ENCODE measurements around the gene CALHM3.

The CALHM3 gene

DNA sequence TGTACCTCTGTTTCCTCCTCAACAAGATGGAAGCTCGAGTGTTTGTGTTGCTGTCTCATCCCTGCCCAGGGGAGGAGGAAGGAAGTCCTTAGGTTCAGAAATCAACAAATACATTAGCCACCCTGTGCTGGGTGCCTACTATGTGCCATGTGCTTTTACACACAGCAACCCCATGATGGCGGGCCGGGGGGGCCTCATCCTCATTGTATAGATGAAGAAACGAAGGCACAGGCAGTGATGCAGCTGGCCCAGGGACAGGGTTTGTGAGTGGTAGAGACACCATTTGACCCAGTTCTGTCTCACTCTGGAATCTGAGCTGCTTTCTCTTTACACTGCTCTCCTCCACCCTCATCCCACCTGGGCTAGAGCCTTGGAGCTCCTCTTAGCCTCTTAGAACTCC lies 25.0 kb downstream of the CALHM3 start:
- peaks cover 0 to 7% of the 10 kb centered on the region in 2 experiments for H3K36me3 ChIP-seq (ENCODE audit: control insufficient read depth in 1 of 2, insufficient read depth in 2 of 2, low read length in 2 of 2)
- H3K9me3 ChIP-seq (ENCODE audit: insufficient read depth, low read depth, low read length): no peaks in the 10 kb centered on the region
- no peak overlapping the region for H3K9ac ChIP-seq (ENCODE audit: low read length)
- no peaks in the 10 kb centered on the region for H3K27me3 ChIP-seq (ENCODE audit: insufficient read depth, low read length)
- H3K23ac ChIP-seq (ENCODE audit: low read length): no peak overlapping the region
- no peak overlapping the region for H2BK12ac ChIP-seq (ENCODE audit: low read length)
- no peak overlapping the region for H2BK120ac ChIP-seq (ENCODE audit: insufficient read depth, low read length, poor library complexity)
- peak; percentile 38 to 48 for DNase-seq
- H3K79me1 ChIP-seq (ENCODE audit: low read length): peaks cover 5% of the 10 kb centered on the region
- no peak overlapping the region for H2AK5ac ChIP-seq (ENCODE audit: low read length)
- H3K4me3 ChIP-seq (ENCODE audit: low read depth, low read length): no peak overlapping the region
- no peak overlapping the region for H2BK5ac ChIP-seq (ENCODE audit: low read depth, low read length, poor library complexity)
- no peak overlapping the region for H3K27ac ChIP-seq (ENCODE audit: low read depth, low read length)
- H3K4me1 ChIP-seq (ENCODE audit: control insufficient read depth in 1 of 2, insufficient read depth in 2 of 2, low read length in 2 of 2): peaks cover 10 to 11% of the 10 kb centered on the region in 2 experiments
- no peak overlapping the region for H2AFZ ChIP-seq (ENCODE audit: insufficient read depth, low read length, poor library complexity)
- no peak overlapping the region for H4K91ac ChIP-seq (ENCODE audit: low read depth, low read length)
- no peak overlapping the region for H4K8ac ChIP-seq (ENCODE audit: low read depth, low read length)
- H3K4me2 ChIP-seq (ENCODE audit: low read length): no peak overlapping the region
- no CpG with 5 or more reads among the region's 4 CpGs for WGBS (ENCODE audit: extremely low coverage, insufficient coverage, insufficient read length)
- H3K79me2 ChIP-seq (ENCODE audit: control insufficient read depth, insufficient read depth, low read length, poor library complexity): no peaks in the 10 kb centered on the region
- no peak overlapping the region for H3K18ac ChIP-seq (ENCODE audit: low read length)
- H4K12ac ChIP-seq (ENCODE audit: low read depth, low read length): no peak overlapping the region
- no peak overlapping the region for H3K14ac ChIP-seq (ENCODE audit: low read length)
- no peak overlapping the region for H3K4ac ChIP-seq (ENCODE audit: low read depth, low read length)

DNA sequence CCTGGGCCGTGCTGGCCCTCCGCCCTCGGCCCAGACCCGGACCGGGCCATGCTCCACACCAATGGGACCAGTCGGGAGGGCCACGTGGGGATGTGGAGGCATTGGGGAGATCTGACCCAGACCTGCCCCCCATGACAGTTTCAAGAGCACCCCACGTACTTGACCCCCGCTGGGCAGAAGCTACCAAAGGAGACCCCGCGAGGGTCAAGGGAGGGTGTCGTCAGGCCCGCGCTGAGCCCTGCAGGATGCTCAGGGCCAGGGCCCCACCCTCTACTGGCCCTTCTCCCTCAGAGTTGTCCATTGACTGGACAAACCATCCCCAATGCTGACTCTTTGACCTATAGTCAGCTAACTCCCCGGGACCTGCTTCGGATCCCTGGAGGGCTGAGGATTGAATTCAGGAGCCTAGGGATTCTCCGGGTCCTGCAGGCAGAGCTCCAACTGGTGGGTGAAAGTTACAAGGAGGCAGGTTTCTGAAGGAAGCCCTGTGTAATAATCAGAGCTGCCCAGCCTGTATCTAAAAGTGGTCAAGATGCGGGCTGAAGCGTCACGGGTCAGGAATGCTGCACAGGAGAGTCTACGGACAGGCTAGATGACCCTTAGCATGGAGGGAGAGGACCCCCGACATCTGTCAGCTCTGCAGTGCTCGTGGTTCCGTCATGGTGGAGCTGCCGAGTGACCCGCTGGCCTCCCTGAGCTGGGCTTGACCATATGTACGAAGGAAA lies 26.4 kb downstream of the CALHM3 start:
- H3K4me1 ChIP-seq (ENCODE audit: control insufficient read depth in 1 of 2, insufficient read depth in 2 of 2, low read length in 2 of 2): peaks cover 10 to 11% of the 10 kb centered on the region in 2 experiments
- no peak overlapping the region for H3K27ac ChIP-seq (ENCODE audit: low read depth, low read length)
- no peaks in the 10 kb centered on the region for H3K27me3 ChIP-seq (ENCODE audit: insufficient read depth, low read length)

DNA sequence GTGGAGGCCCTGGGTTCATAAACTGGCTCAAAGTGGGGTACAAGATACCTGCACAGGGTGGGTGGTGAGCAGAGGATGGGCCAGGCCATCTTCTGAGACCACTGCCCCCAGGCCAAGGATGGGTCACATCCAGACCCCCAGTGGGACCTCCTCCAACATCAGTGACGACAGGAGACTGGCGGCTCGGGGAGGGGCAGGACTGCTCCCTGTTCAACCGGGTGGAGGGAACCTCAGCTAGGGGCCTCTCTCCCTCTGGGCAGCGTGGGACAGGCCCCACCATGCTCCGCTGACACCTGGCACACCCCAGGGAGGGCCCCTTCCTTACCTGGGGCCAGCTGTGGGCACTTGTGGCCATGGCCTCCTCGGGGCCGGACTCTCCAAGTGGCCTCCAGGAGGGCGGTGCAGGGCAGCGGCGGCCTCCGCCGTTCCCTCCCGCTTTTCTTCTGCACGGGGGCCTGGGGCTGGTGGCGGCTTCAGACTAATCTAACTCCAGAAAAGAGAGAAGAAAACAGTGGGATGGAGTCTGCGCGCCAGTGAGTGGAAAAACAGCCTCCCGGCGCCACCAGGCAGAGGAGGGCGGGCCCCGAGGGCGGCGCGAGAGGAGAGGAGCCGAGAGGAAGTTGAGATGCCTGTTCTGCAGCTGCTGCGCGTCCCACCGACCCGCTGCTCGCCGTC lies 27.1 kb downstream of the CALHM3 start, which contains the start of gene CALHM2:
CALHM2 (minus strand) TSS at position 540 of the 675 bp plus-strand sequence. CDS start 2,429 bp downstream, outside the sequence.
- Histone ChIP-seq H3K14ac (ENCODE audit: low read length) (peak within 1 kb of the TSS; percentile 19), H3K27ac (ENCODE audit: low read depth, low read length) (peak within 1 kb of the TSS; percentile 2), H3K4me2 (ENCODE audit: low read length) (peak within 1 kb of the TSS; percentile 67), H3K27me3 (ENCODE audit: insufficient read depth, low read length) (no peaks in the 10 kb centered on the region), H3K79me2 (ENCODE audit: control insufficient read depth, insufficient read depth, low read length, poor library complexity) (no peaks in the 10 kb centered on the region), H4K12ac (ENCODE audit: low read depth, low read length) (peak within 1 kb of the TSS; percentile 58), H3K23ac (ENCODE audit: low read length) (no peak within 1 kb of the TSS), H3K4ac (ENCODE audit: low read depth, low read length) (no peak within 1 kb of the TSS), H3K4me1 (ENCODE audit: control insufficient read depth in 1 of 2, insufficient read depth in 2 of 2, low read length in 2 of 2) (peaks cover 10 to 11% of the 10 kb centered on the region in 2 experiments), H2BK120ac (ENCODE audit: insufficient read depth, low read length, poor library complexity) (peak within 1 kb of the TSS; percentile 18), H3K18ac (ENCODE audit: low read length) (no peak within 1 kb of the TSS), H2BK12ac (ENCODE audit: low read length) (no peak within 1 kb of the TSS), H3K79me1 (ENCODE audit: low read length) (peaks cover 5% of the 10 kb centered on the region), H4K8ac (ENCODE audit: low read depth, low read length) (peak within 1 kb of the TSS; percentile 41), H4K91ac (ENCODE audit: low read depth, low read length) (peak within 1 kb of the TSS; percentile 36), H2BK5ac (ENCODE audit: low read depth, low read length, poor library complexity) (no peak within 1 kb of the TSS), H2AK5ac (ENCODE audit: low read length) (peak within 1 kb of the TSS; percentile 28), H3K4me3 (ENCODE audit: low read depth, low read length) (peak within 1 kb of the TSS; percentile 59), H3K9ac (ENCODE audit: low read length) (no peak within 1 kb of the TSS), H3K36me3 (ENCODE audit: control insufficient read depth in 1 of 2, insufficient read depth in 2 of 2, low read length in 2 of 2) (peaks cover 8 to 16% of the 10 kb centered on the region in 2 experiments), H2AFZ (ENCODE audit: insufficient read depth, low read length, poor library complexity) (peak within 1 kb of the TSS; percentile 43), H3K9me3 (ENCODE audit: insufficient read depth, low read depth, low read length) (no peaks in the 10 kb centered on the region)
- DNase-seq: peak; percentile 88
- no CpG with 5 or more reads among the region's 32 CpGs for WGBS (ENCODE audit: extremely low coverage, insufficient coverage, insufficient read length)

More for the DNA sequence above, 26.4 kb downstream of the CALHM3 start:
- no CpG with 5 or more reads among the region's 27 CpGs for WGBS (ENCODE audit: extremely low coverage, insufficient coverage, insufficient read length)
- no peak overlapping the region for H3K14ac ChIP-seq (ENCODE audit: low read length)
- H2BK12ac ChIP-seq (ENCODE audit: low read length): no peak overlapping the region
- no peak overlapping the region for H2AFZ ChIP-seq (ENCODE audit: insufficient read depth, low read length, poor library complexity)
- DNase-seq: peak; percentile 95 to 97
- H3K4ac ChIP-seq (ENCODE audit: low read depth, low read length): no peak overlapping the region
- no peaks in the 10 kb centered on the region for H3K9me3 ChIP-seq (ENCODE audit: insufficient read depth, low read depth, low read length)
- H4K8ac ChIP-seq (ENCODE audit: low read depth, low read length): peak overlapping the region; percentile 25
- no peak overlapping the region for H4K12ac ChIP-seq (ENCODE audit: low read depth, low read length)
- H4K91ac ChIP-seq (ENCODE audit: low read depth, low read length): peak overlapping the region; percentile 12
- peak overlapping the region; percentile 67 for H3K4me2 ChIP-seq (ENCODE audit: low read length)
- no peak overlapping the region for H3K9ac ChIP-seq (ENCODE audit: low read length)
- peak overlapping the region; percentile 59 for H3K4me3 ChIP-seq (ENCODE audit: low read depth, low read length)
- H2BK120ac ChIP-seq (ENCODE audit: insufficient read depth, low read length, poor library complexity): no peak overlapping the region
- H3K18ac ChIP-seq (ENCODE audit: low read length): no peak overlapping the region
- H3K79me1 ChIP-seq (ENCODE audit: low read length): peaks cover 5% of the 10 kb centered on the region
- no peak overlapping the region for H2BK5ac ChIP-seq (ENCODE audit: low read depth, low read length, poor library complexity)
- no peaks in the 10 kb centered on the region for H3K79me2 ChIP-seq (ENCODE audit: control insufficient read depth, insufficient read depth, low read length, poor library complexity)
- H3K23ac ChIP-seq (ENCODE audit: low read length): no peak overlapping the region
- no peak overlapping the region for H2AK5ac ChIP-seq (ENCODE audit: low read length)
- peaks cover 2 to 9% of the 10 kb centered on the region in 2 experiments for H3K36me3 ChIP-seq (ENCODE audit: control insufficient read depth in 1 of 2, insufficient read depth in 2 of 2, low read length in 2 of 2)

GRCh38 chr10:103451091-103451813 lies 27.8 kb downstream of the CALHM3 start:
- Histone ChIP-seq H2AFZ (ENCODE audit: insufficient read depth, low read length, poor library complexity) (no peak overlapping the region), H3K18ac (ENCODE audit: low read length) (no peak overlapping the region), H3K14ac (ENCODE audit: low read length) (no peak overlapping the region), H4K8ac (ENCODE audit: low read depth, low read length) (no peak overlapping the region), H3K27me3 (ENCODE audit: insufficient read depth, low read length) (no peaks in the 10 kb centered on the region), H3K4ac (ENCODE audit: low read depth, low read length) (no peak overlapping the region), H3K4me2 (ENCODE audit: low read length) (no peak overlapping the region), H3K79me1 (ENCODE audit: low read length) (peaks cover 5% of the 10 kb centered on the region), H3K9me3 (ENCODE audit: insufficient read depth, low read depth, low read length) (no peaks in the 10 kb centered on the region), H3K4me3 (ENCODE audit: low read depth, low read length) (no peak overlapping the region), H4K12ac (ENCODE audit: low read depth, low read length) (no peak overlapping the region), H4K91ac (ENCODE audit: low read depth, low read length) (peak overlapping the region; percentile 36), H3K79me2 (ENCODE audit: control insufficient read depth, insufficient read depth, low read length, poor library complexity) (no peaks in the 10 kb centered on the region), H2BK120ac (ENCODE audit: insufficient read depth, low read length, poor library complexity) (no peak overlapping the region), H2AK5ac (ENCODE audit: low read length) (no peak overlapping the region), H2BK12ac (ENCODE audit: low read length) (no peak overlapping the region), H3K36me3 (ENCODE audit: control insufficient read depth in 1 of 2, insufficient read depth in 2 of 2, low read length in 2 of 2) (peaks cover 13 to 23% of the 10 kb centered on the region in 2 experiments), H3K4me1 (ENCODE audit: control insufficient read depth in 1 of 2, insufficient read depth in 2 of 2, low read length in 2 of 2) (peaks cover 10 to 11% of the 10 kb centered on the region in 2 experiments), H3K27ac (ENCODE audit: low read depth, low read length) (no peak overlapping the region), H3K9ac (ENCODE audit: low read length) (no peak overlapping the region), H2BK5ac (ENCODE audit: low read depth, low read length, poor library complexity) (no peak overlapping the region), H3K23ac (ENCODE audit: low read length) (no peak overlapping the region)
- WGBS (ENCODE audit: extremely low coverage, insufficient coverage, insufficient read length): no CpG with 5 or more reads among the region's 14 CpGs
- DNase-seq: peak; percentile 68 to 73
